BE2C (cell line): ENCODE data around the gene SHD. TPM values are rescaled to one million over a fixed set of nuclear protein-coding genes. Genes with fewer than 3 reads are reported as not detected.
A peak's percentile ranks its signal among the peaks of the same experiment; 100 is the strongest.
"Not testable (repeated sequence)": the region's sequence is repeated elsewhere in the genome, so short reads cannot be mapped to it uniquely, and the experiment has no call there.

Experiments
- DNase-seq: peaks from one replicate; pipeline ENCODE4 v3.0.0-alpha.2; 2020
- H3K27me3 ChIP-seq: fragments of 250-450 bp; sonication (Bioruptor Pico); 2 replicates; pipeline ENCODE4 v1.5.1; 2020; ENCODE audit warnings: mild to moderate bottlenecking
- H3K36me3 ChIP-seq: fragments of 250-450 bp; sonication (Bioruptor Pico); 2 replicates; pipeline ENCODE4 v1.5.1; 2020; ENCODE audit warnings: mild to moderate bottlenecking
- H3K4me1 ChIP-seq: fragments of 250-450 bp; sonication (Bioruptor Pico); 2 replicates; pipeline ENCODE4 v1.5.1; 2020
- H3K4me3 ChIP-seq: 2 replicates; pipeline ENCODE4 v1.5.1; 2011; ENCODE audit warnings: low read depth, low read length
- H3K9me3 ChIP-seq: fragments of 250-450 bp; sonication (Bioruptor Pico); 2 replicates; pipeline ENCODE4 v1.5.1; 2020
- polyA plus RNA-seq: library from polyadenylated mRNA; unstranded; fragments of >200 nt; gene quantifications from one replicate; pipeline ENCODE4 v1.2.1, GENCODE V29; 2012; ENCODE audit warnings: low read depth, missing spikeins; ENCODE audit not compliant: insufficient read length, insufficient read depth
- TF ChIP-seq, protein P1 (sequence below): IDR thresholded peaks from 2 replicates; pipeline ENCODE4 v1.5.1; 2012; ENCODE audit warnings: mild to moderate bottlenecking, low read depth, low read length

The SHD gene, protein sequence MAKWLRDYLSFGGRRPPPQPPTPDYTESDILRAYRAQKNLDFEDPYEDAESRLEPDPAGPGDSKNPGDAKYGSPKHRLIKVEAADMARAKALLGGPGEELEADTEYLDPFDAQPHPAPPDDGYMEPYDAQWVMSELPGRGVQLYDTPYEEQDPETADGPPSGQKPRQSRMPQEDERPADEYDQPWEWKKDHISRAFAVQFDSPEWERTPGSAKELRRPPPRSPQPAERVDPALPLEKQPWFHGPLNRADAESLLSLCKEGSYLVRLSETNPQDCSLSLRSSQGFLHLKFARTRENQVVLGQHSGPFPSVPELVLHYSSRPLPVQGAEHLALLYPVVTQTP
- 431 TPM for polyA plus RNA-seq

DNA sequence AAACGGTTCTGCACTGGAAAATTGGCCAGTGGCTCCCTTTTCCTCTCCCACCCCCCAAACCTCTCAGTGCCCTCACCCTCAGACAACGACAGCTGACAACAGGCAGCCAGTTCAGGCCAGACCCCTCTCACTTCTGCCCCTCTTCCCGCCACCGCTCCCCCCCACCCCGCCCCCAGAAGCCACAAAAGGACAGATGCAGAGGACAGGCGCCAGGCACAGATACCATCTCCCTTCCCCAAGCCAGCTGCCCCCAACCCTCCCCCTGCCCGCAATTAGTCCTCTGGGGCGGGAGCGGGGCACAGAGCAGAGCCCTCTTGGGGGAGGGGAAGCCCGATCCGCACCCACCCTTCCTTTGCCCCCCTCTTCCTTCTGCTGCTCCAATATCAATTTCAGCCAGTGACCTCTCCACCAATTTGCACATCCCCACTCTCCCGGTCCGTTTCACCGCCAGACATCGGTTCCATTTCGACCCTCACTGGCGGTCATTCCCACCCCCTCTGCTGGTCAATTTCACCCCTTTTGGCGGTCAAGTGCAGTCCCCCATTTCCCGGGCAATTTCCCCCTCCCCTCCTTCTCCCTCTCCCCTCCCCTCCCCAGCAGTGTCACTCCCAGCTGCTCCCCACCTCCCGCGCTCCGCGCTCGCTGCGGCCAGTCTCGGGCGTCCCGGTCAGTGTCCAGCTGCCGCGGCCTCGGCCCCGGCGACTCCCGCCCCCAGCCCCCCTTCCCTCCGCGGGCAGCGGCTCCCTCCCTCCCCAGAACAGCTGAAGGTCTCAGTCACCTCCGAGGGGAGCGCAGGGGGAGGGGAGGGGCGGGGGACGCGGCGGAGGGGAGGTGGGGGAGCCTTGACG, at the start of gene SHD:
SHD (plus strand) TSS at position 848 of the 848 bp plus-strand sequence. CDS start 798 bp downstream, outside the sequence.
- Histone ChIP-seq H3K4me3 (peak within 1 kb of the TSS; percentile 91), H3K4me1 (peaks cover 6% of the 10 kb centered on the region), H3K9me3 (no peaks in the 10 kb centered on the region), H3K27me3 (no peaks in the 10 kb centered on the region), H3K36me3 (peaks cover 28% of the 10 kb centered on the region)
- TF ChIP-seq, protein P1, sequence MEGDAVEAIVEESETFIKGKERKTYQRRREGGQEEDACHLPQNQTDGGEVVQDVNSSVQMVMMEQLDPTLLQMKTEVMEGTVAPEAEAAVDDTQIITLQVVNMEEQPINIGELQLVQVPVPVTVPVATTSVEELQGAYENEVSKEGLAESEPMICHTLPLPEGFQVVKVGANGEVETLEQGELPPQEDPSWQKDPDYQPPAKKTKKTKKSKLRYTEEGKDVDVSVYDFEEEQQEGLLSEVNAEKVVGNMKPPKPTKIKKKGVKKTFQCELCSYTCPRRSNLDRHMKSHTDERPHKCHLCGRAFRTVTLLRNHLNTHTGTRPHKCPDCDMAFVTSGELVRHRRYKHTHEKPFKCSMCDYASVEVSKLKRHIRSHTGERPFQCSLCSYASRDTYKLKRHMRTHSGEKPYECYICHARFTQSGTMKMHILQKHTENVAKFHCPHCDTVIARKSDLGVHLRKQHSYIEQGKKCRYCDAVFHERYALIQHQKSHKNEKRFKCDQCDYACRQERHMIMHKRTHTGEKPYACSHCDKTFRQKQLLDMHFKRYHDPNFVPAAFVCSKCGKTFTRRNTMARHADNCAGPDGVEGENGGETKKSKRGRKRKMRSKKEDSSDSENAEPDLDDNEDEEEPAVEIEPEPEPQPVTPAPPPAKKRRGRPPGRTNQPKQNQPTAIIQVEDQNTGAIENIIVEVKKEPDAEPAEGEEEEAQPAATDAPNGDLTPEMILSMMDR, result 0 out of 2 replicates have a peak, but pooled peaks have one; percentile 11
- DNase-seq, result peak; percentile 96

DNA sequence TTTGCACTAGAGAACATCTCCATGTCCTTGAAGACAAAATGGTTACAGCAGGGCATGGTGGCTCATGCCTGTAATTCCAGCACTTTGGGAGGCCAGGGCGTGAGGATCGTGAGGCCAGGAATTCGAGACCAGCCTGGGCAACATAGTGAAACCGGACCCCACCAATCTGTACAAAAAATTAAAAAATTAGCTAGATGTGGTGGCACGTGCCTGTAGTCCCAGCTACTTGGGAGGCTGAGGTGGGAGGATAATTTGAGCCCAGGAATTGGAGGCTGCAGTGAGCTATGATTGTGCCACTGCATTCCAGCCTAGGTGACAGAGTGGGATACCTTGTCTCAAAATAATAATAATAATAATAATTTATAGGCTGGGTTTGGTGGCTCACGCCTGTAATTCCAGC, 48.8 kb upstream of the SHD start:
- H3K4me3 ChIP-seq, H3K36me3 ChIP-seq, H3K4me1 ChIP-seq, DNase-seq, H3K9me3 ChIP-seq, H3K27me3 ChIP-seq: not testable (repeated sequence)

DNA sequence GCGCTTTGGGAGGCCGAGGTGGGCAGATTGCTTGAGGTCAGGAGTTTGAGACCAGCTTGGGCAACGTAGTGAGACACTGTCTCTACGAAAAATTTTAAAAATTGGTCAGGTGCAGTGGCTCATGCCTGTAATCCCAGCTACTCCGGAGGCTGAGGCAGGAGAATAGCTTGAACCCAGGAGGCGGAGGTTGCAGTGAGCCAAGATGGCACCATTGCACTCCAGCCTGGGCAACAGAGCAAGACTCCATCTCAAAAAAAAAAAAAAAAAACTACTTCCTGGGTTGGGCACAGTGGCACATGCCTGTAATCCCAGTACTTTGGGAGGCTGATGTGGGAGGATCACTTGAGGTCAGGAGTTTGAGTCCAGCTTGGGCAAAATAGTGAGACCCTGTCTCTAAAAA, 47.5 kb upstream of the SHD start:
- not testable (repeated sequence) for DNase-seq, H3K27me3 ChIP-seq, H3K36me3 ChIP-seq, H3K9me3 ChIP-seq, H3K4me3 ChIP-seq, H3K4me1 ChIP-seq

DNA sequence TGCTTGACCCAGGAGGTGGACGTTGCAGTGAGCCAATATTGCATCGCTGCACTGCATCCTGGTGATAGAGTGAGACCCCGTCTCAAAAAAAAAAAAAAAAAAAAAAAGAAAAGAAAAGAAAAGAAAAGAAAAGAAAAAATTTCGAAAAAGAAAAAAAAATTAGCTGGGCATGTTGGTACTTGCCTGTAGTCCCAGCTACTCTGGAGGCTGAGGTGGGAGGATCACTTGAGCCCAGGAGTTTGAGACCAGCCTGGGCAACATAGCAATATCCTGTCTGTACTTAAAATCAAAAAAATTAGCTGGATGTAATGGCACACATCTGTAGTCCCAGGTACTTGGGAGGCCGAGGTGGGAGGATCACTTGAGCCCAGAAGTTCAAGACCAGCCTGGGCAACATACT, 46.9 kb upstream of the SHD start:
- not testable (repeated sequence) for H3K36me3 ChIP-seq

DNA sequence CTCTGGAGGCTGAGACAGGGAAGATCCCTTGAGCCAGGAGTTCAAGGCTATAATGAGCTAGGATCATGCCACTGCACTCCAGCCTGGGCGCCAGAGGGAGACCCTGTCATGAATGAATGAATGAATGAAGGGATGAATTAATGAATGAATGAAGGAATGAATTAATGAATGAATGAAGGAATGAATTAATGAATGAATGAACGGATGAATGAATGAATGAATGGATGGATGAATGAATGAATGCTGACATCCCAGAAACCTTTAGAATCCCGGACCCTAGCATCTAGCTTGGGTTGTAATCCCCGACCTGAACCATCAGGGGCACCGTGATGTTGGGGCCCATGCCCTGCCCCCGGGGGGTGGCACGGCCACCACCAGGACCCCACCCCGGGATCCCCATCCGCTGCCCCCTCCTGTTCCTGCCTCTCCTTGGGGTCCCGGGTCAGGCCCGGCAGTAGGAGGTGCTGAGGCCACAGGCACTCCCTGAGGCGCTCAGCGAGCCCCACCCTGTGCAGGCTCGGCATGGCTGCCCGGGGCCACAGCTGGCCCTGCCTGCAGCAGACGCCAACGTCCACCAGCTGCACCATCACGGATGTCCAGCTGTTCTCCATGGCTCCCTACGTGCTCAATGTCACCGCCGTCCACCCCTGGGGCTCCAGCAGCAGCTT, 46.3 kb upstream of the SHD start:
- Histone ChIP-seq H3K36me3 (no peaks in the 10 kb centered on the region), H3K4me3 (no peak overlapping the region), H3K9me3 (no peaks in the 10 kb centered on the region), H3K4me1 (no peaks in the 10 kb centered on the region), H3K27me3 (no peaks in the 10 kb centered on the region)
- no peak for DNase-seq
- TF ChIP-seq, protein P1, result no peak

More for the DNA sequence above, 46.9 kb upstream of the SHD start:
- not testable (repeated sequence) for H3K9me3 ChIP-seq, DNase-seq, H3K4me1 ChIP-seq, H3K4me3 ChIP-seq, H3K27me3 ChIP-seq

DNA sequence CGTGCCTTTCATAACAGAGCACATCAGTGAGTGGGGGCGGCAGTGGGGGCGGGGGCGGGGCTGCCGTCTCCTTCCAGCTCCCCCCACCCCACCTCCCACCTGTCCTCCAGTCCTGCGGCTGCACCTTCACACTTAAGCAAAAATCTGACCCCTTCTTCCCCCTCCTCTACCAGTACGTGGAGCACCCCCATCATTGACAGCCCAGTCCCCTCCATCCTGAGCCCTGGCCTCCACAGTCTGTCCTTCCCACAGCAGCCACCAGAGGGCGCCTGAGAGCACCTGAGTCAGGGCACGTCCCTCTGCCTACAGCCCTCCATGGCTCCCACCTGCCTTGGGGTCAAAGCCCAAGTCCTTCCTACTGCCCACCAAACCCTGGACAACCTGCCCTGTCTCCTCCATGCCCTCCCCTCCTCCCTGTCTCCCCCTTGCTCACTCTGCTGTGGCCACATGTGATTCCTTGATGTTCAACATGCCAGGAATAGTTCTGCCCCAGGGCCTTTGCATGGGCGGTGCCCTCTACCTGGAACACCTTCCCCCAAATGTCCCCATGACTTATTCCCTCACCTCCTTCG, 45.7 kb upstream of the SHD start:
- no peaks in the 10 kb centered on the region for H3K27me3 ChIP-seq
- peak; percentile 71 for DNase-seq

More for the DNA sequence above, 45.7 kb upstream of the SHD start:
- TF ChIP-seq, protein P1, result peak; percentile 80
- Histone ChIP-seq H3K4me1 (no peaks in the 10 kb centered on the region), H3K36me3 (no peaks in the 10 kb centered on the region), H3K9me3 (no peaks in the 10 kb centered on the region), H3K4me3 (no peak overlapping the region)
